DMS53 (cell line): ENCODE measurements around the gene TAL1.
A peak's percentile ranks its signal among the peaks of the same experiment; 100 is the strongest.

Source experiments
- DNase-seq: peaks from one replicate; lab custom pipeline; 2025; lab: John Stamatoyannopoulos, UW

TAL1 gene

GRCh38 chr1:47229886-47230691 lies 1.9 kb downstream of the TAL1 start:
- DNase-seq, result no peak

GRCh38 chr1:47229031-47229885 lies 2.8 kb downstream of the TAL1 start:
- DNase-seq, result no peak

DNA sequence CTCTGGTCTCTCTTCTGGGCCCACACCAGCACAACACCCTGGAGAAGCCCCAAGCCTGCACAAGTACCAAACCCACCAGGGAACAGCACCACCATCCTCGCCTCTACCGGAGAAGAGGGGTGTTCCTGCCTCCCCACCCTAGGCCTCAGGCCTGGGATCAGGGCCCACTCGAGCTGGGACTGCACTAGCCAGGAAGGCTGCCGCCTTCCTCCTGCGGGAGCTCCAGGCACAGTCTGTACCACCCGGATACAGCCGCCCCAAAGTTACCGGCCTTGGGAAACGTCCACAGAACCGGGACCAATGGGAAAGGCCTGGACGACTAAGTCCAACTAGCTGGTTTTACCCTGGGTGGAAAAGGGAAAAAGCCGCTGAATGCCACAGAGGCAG lies 3.4 kb downstream of the TAL1 start:
- DNase-seq, result no peak

- no peak for DNase-seq
These were observed 4.4 kb downstream of the TAL1 start for GRCh38 chr1:47227341-47228232.

GRCh38 chr1:47226839-47227215 lies 5.2 kb downstream of the TAL1 start:
- peak; percentile 48 for DNase-seq

- DNase-seq, result peak; percentile 49
These were observed 5.7 kb downstream of the TAL1 start for GRCh38 chr1:47226121-47226838.

DNA sequence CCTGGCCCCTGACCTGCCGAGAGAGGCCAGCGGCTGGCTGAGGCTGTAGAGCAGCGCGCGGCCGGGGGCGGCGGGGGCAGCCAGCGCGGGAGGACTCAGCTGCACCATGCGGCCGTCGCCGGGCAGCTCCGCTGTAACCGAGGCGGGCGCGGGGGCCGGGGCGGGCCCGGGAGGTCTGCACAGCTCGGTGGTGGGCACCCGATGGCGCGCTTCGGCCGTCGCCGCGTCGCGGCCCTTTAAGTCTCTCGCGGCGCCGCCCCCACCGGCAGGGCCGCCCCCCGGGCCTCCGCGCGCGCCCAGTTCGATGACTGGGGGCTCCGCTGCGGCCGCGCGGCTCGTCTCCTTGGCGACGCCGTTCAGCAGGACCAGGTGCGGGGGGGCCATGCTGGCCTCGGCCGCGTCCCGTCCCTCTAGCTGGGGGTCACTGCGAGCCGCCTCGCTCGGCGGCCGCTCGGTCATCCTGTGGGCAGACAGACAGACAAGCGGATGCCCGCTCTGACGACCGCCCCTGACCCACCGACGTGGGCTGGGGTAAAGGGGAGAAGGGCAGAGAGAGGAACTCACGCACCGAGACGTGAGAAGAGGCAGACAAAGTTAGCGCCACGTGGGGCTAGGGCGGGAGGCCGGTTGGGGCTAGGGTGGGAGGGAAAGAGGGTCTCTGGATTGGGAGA lies 6.5 kb downstream of the TAL1 start:
- peak; percentile 72 for DNase-seq

DNA sequence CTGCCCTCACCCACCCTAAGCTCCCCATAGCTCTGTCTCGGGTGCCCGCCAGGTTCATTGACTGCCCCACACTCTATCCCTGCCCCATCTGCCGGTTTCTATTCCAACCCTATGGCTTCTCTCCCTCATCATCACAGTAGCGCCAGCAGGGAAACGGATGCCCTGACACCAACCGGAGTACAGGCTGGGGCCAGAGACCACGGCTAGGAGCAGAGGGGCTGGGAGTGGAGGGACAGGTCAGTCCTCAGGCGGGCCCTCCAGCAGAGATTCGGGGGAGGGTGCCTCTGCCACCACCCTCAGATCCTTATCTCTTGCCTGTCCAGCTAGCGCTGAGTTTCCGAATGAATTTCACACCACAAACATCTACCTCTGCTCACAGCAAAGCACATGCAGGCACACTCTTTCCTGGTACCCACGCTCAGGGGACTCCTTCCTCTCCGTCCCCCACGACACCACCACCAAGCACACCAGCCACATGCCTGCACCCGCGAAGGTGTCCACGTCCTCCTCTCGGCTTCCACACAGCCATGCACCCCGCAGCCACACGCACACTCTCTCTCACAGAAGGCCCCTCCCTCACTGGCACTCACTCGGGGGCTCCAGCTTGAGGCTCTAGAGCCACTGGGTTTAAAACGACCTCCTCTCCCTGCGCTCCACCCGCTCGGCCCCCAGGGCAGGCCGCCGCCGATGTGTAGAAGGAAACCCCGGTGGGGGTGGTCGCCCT lies 7.2 kb downstream of the TAL1 start:
- DNase-seq, result peak; percentile 69

- DNase-seq, result no peak
These were observed 7.9 kb downstream of the TAL1 start for GRCh38 chr1:47223921-47224675.

GRCh38 chr1:47223174-47223920 lies 8.7 kb downstream of the TAL1 start:
- no peak for DNase-seq

- DNase-seq, result no peak
These were observed 9.5 kb downstream of the TAL1 start for GRCh38 chr1:47222476-47222875.

- no peak for DNase-seq
These were observed 12.3 kb downstream of the TAL1 start for GRCh38 chr1:47219590-47220220.

DNA sequence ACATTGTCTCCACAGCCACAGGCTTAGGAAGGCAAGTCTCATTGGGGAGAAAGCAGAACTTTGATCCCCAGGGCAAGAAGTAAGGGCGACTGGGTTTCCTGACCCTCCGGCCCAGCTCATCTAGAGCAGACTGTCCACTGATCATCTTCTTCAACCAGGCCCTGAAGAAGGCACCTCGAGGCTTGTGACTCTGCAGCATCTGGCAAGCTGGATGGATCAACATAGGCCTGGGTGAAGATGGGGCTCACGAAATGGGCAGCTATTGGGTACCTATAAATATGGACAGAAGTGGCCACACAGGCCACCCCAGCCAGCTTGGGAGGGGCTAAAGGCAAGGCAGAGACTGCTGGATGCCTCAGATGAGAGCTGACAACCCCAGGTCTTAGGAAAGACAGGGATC lies 13.0 kb downstream of the TAL1 start:
- no peak for DNase-seq

- no peak for DNase-seq
These were observed 15.6 kb downstream of the TAL1 start for GRCh38 chr1:47216278-47217059.

DNA sequence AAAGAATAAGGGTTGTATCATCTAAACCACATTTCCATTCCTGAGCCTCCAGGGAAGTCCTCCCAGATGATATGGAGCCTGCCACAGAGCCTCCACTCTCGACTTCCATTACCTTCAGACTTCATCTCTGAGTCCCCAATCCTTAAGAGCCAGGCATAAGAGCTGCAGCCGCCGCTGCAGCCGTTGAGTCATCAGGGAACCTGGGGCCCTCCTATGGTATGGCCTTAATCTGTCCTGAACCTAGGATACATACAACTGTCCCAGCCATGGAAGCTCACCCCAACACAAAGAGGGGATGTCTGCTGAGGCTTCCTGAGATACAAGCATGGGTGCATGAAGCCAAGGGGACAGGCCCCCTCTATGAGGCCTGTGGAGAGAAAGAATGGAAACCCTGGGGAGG lies 16.3 kb downstream of the TAL1 start:
- no peak for DNase-seq

- no peak for DNase-seq
These were observed 17.5 kb downstream of the TAL1 start for GRCh38 chr1:47214549-47214948.

DNA sequence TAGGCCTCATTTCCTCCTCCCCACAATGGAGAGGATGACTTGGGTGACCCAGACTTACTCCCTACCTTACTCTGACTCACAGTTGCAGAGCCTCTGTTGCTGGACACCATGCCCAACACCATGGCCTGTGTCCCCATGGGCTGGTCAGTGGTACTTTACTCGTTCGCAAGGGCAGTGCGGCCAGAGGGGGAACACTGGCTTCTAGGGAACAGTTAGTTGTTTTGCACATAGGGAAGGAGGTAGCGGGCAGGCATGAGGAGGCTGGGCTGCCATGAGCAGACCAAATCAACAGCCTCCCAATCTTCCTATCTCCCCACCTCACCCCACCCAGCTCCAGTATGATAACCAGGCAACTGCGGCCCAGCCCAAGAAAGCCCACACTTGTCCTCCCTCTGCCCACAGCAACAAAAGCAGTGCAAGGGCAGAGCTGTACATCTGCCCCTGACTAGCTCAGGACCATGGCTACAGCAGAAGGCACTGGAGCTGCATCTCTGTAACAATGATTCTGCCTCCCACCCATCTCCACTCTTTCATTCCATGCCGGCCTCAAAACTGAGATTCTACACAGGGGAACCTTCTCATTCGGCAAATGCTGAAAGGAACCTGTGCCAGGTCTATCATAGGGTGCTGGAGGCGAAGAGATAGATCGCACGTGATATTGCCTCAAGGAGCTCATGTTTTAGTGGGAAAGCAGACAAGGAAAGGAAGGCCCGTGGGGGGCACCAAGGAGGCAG lies 18.6 kb downstream of the TAL1 start:
- DNase-seq, result no peak
